HG03135 (cell line): ENCODE measurements around the gene KDM2A.
"Not testable (repeated sequence)": the region's sequence is repeated elsewhere in the genome, so short reads cannot be mapped to it uniquely, and the experiment has no call there.

Source experiments
- ATAC-seq: cut with Tn5 transposase; IDR thresholded peaks from one replicate; pipeline ENCODE4 v1.9.1; 2021; ENCODE audit warnings: mild to moderate bottlenecking, moderate library complexity; ENCODE audit not compliant: unreplicated experiment

KDM2A gene

DNA sequence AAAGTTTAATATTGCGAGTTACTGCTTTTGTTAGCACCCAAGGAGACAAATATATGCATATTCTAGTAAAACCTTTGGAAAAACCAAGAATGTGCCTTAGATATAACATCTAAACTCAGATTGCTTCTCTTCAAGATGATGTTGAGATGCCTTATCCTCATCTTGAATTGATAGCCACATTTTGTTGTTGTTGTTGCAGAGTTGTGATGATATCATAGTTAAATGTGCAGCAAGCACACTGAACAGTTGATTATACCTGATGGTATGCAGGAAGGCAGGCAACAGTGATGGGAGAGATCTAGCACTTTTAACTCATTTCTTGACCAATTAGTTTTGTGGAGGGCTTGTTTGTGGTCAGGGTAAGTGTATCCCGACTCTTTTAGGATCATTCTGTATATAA, 48.0 kb downstream of the KDM2A start:
- ATAC-seq, result no peak

DNA sequence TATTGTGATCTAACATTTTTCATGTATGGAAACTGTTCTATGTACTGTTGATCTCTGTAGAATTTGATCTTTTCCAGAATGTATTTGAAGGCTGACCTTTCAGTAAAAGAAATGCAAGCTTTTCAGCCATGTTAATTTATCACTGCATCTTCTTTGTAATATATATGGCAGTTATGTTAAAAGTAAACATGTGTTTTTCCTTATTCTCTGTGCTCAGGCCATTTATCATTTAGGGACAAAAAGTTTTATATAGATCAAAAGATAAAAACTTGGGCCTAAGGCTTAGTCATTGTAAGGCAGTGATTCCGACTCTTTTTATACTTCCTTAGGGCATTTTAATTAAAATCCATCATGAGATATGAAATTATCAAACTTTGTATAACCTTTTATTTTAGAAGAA, 48.7 kb downstream of the KDM2A start:
- ATAC-seq, result no peak

DNA sequence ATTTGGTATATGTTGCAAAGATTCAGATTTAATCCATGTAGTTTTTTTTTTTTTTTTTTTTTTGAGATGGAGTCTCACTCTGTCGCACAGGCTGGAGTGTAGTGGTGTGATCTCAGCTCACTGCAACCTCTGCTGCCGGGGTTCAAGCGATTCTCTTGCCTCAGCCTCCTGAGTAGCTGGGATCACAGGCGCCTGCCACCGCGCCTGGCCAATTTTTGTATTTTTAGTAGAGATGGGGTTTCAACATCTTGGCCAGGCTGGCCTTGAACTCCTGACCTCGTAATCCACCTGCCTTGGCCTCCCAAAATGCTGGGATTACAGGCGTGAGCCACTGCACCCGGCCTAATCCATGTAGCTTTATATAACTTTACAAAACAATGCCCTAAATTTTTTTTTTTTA, 49.8 kb downstream of the KDM2A start:
- ATAC-seq, result not testable (repeated sequence)

DNA sequence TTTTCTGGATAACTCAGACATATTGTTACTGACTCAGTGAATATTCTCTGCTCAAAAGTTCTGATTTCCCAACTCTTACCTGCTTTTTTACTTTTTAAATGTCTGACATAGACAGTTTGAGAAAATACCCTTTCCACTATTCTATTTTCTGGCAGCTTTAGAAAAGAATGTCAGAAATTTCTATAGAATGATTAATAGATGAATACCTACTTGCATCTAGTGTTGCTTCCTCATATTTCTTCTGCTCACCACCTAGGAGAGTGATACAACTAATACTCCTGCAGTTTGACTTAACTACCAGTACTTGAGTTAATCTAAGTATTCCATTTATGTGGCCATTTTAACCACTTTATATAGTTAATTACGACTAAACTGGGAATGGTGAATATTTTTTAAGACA, 55.2 kb downstream of the KDM2A start:
- no peak for ATAC-seq

DNA sequence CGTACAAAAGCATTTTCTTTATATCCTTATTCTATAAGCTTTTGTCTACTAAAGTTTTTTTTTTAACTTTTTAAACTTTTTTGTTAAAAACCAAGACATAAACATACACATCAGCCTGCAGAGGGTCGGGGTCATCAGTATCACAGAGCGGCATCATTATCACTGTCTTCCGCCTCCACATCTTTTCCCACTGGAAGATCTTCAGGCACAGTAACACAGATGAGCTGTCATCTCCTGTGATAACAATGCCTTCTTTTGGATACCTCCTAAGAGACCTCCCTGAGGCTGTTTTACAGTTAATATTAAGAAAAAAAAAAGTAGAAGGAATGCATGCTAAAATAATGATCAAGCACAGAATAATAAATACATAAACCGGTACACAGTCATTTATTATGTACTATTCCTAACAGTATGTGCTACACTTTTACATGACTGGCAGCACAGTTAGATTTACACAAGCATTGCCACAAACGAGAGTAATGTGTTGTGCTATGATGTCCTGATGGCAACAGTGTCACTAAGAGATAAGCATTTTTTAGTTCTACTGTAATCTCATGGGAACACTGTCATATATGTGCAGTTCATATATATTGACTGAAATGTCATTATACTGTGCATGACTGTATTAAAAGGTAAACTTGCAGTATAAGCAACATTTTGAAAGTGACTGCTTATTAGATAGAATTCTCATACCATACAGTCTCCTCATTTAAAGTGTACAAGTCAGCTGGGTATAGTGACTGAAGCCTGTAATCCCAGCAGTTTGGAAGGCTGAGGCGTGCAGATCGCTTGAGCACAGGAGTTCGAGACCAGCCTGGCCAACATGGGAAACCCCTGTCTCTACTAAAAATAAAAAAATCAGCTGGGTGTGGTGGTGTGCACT, 58.6 kb downstream of the KDM2A start:
- no peak for ATAC-seq

DNA sequence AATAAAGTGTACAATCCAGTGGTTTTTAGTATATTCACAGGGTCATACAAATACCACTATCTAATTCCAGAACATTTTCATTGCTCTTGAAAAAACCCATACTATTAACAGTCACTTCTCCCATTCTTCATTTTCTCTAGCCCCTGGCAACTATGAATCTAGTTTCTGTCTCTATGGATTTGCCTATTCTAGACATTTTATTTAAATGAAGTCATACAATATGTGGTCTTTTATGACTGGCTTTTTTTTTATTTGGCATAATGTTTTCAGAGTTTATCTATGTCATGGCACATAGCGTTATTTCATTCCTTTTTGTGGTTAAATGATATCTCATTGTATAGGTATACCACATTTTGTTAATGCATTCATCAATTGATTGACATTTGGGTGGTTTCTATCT, 59.4 kb downstream of the KDM2A start:
- ATAC-seq, result no peak

DNA sequence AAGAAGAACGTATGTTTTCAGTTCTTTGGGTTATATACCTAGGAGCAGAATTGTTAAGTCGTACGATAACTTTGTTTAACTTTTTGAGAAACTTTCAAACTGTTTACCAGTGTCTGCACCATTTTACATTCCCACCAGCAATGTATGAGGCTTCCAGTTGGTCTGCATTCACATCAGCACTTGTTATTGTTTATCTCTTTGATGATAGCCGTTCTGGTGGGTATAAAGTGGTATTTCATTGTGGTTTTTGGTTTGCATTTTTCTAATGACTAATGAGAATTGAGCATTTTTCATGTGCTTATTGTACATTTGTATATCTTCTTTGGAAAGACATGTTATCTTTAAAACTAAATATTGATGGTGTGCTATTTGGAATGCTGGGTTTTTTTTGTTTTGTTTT, 59.8 kb downstream of the KDM2A start:
- no peak for ATAC-seq

DNA sequence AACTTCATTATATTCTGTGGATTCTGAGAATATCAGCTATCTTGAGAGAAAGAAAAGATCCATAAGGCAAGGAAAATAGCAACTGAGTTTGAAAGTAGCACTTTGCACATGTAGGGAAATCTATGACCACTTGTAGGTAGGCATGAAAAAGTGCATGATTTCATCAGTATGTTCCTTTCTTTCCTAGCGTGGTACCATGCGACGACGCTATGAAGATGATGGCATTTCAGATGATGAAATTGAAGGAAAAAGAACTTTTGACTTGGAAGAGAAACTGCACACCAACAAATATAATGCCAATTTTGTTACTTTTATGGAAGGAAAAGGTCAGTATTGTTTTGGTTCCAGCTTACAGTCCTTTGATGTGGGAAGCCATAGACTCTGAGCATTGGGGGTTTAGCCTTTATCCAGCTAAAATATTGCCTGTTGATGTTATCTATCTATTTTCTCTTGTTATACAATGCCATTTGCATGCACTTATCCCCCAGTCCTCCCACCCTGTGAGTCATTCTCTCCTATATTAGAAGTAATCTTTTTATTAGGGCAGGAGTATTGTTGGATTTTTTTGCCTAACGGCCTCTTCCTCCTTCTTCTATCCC, 60.9 kb downstream of the KDM2A start:
- ATAC-seq, result no peak

DNA sequence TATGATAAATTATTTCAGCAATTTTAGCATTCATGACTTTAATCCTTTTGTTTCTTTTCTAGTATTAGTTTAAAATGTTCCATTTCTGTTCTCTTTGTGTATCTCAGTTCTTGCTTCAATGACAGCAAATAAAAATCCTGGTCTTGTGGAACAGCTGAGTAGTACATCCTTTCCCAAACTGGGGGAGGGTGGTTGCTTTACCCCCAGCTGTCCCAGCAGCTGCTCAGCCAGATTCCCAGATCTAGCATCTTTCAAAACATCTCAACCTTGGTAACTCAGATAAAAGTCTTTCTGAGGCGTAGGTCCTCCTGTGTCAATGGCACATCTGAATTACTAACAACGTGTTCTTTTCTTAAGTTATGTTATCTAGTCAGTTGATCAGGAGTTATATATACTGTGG, 75.0 kb downstream of the KDM2A start:
- ATAC-seq, result no peak

DNA sequence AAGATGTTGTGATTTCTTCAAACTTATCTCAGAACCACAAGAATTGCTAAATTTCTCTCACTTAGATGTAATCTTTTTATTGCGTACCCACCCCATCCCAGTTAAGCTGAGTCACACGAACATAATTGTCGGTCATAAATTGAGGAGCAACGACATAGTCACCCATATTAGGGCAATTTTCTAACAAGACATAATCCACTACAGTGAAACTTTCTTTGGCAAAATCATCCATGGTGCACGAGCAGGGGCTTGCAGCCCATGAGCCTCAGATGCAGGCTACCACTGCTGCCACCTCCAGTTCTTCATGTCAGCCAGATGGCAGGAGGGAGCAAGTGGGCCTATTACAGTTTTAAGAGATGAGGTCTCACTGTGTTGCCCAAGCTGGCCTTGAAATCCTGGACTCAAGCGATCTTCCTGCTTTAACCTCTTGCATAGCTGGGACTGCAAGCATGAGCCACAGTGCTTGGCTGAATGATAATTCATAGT, 77.0 kb downstream of the KDM2A start:
- no peak for ATAC-seq

DNA sequence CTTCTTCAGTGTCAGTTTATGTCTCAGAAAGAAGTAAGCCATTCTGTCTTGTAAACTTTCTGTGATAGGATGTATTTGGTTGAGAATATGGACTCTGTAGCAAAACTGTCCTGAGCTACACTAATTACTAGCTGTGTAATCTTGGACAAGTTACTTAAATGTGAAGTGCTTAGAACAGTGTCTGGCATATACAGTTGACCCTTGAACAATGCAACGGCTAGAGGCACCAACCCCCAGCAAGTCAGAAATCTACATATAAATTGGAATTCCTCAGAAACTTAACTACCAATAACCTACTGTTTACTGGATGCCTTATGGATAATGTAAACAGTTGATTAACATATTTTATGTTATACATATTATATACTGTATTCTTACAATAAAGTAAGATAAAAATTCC, 78.5 kb downstream of the KDM2A start:
- ATAC-seq, result no peak

DNA sequence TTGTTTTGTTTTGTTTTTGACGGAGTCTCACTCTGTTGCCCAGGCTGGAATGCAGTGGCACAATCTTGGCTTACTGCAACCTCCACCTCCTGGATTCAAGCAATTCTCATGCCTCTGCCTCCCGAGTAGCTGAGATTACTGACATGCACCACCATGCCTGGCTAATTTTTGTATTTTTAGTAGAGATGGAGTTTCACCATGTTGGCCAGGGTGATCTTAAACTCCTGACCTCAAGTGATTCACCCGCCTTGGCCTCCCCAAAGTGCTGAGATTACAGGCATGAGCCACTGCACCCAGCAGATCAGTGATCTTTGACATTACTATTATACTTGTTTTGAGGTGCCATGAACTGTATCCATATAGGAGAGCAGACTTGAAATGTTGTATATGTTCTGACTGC, 79.7 kb downstream of the KDM2A start:
- not testable (repeated sequence) for ATAC-seq

DNA sequence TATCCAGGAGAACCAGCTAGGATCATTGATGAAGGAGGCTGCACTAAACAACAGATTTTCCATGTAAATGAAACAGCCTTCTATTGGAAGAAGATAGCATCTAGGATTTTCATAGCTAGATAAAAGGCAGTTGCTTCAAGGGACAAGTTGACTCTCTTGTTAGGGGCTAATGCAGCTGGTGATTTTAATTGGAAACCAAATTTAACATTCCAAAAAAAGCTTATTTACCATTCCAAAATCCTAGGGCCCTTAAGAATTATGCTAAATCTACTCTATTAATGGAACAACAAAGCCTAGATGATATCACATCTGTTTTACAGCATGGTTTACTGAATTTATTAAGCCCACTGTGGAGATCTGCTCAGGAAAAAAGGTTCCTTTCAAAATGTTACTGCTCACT, 80.7 kb downstream of the KDM2A start:
- ATAC-seq, result no peak

DNA sequence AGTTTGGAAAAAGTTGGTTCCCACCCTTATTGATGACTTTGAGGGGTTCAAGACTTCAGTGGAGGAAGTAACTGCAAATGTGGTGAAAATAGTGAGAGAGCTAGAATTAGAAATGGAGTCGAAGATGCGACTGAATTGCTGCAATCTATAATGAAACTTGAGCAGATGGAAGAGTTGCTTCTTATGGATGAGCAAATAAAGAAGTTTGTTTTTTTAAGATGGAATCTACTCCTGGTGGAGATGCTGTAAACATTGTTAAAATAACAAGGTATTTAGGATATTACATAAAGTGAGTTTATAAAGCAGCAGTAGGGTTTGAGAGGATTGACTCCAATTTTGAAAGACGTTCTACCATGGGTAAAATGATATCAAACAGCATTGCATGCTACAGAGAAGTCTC, 83.0 kb downstream of the KDM2A start:
- no peak for ATAC-seq

DNA sequence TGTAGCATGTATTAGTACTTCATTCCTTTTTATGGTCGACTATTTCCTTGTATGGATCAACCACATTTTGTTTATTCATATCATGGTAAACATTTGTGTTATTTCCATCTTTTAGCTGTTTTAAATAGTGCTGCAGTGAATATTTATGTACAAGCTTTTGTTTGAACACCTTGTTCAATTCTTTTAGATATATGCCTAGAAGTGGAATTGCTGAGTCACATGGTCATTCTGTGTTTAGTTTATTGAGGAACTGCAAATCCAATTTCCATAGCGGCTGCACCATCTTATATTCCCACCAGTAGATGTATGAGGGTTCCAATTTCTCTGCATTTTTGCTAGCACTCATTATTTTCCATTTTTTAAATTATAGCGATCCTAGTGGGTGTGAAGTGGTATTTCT, 85.8 kb downstream of the KDM2A start:
- ATAC-seq, result no peak

DNA sequence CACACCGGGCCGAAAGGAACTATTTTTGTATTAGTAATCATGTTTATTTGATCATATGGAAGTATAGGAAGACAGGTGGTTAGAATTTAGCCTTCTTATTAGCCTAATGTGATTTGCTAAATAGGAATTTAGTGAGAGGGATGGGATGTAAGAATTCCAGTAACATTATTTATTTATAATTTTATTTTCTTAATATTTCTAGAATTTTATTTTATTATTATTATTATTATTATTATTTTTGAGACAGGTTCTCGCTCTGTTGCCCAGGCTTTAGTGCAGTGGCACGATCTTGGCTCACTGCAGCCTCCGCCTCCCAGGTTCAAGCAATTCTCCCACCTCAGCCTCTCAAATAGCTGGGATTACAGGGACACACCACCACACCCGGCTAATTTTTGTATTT, 90.2 kb downstream of the KDM2A start:
- ATAC-seq, result not testable (repeated sequence)

DNA sequence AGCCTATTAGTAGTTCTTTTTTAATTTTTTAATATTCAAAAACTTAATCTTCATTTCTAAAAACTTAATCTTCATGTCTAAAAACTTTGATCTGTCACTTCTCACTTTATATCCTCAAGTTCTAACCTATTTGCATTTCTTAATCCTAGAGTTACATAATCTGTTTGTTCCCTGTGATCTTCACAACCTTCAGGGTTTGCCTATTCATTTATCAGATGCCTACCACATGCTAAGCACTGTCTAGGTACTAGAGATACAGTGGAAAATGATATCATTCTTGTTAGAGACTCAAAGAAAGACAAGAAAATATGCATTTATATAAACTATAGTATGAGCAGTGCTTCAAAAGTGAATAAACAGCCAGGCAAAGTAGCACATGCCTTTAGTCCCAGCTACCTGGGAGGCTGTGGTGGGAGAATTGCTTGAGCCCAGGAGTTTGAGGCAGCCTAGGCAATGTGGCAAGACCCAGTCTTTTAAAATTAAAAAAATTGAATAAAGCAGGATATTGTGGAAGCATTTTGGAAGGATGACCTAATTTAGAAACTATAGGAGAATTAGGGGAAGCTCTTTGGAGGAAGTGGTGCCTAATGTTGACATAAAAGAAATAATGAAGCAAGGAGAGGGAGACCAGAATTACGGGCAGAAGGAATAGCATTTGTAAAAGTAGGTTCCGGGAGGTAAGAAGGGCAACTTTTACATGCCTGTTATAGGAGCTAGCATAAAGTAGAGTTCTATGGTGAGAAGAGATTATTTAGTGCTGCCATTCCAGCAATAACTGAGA, 92.8 kb downstream of the KDM2A start:
- no peak for ATAC-seq

DNA sequence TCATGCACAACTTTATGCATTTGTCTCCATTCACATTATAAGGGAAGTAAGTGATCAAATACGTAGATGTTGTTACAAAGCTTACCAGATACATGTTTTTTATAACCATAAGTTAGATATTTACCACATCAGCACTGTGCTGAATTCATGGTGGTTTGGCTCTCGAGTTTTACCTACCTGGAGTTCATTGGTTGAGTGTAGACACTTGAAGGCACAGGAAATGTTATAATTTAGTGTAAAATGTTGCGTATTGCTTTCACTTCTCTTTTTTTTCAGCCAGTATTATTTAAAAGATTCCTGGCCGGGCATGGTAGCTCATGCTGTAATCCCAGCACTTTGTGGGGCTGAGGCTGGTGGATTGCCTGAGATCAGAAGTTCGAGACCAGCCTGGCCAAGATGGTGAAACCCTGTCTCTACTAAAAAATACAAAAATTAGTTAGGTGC, 94.1 kb downstream of the KDM2A start:
- ATAC-seq, result peak; percentile 81

DNA sequence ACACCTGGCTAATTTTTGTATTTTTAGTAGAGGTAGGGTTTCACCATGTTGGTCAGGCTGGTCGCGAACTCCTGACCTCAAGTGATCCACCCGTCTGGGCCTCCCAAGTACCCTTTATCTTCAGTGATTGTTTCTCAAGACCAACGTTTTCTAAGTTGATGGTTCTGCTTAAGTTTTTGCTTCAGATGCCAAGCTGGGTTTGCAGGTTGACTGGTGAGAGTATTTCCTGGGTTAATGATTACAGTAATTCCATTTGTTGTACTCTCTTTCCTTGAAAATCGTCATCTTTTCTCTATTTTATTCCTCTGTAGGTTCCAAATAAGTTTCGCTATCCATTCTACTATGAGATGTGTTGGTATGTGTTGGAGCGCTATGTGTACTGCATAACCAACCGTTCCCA, 108.7 kb downstream of the KDM2A start:
- ATAC-seq, result no peak

DNA sequence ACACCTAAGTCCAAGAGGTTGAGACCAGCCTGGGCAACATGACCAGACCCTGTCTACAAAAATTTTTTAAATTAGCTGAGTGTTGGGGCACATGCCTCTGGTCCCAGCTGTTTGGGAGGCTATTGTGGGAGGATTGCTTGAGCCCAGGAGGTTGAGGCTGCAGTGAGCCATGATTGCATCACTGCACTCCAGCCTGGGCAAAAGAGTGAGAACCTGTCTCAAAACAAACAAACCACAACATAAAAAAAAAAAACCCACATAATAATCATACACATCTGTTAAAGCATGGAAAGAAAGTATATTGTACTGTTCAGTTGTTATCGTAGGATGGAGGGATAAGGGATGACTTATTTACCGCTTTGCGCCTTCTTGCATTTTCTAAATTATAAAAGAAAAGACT, 111.3 kb downstream of the KDM2A start:
- no peak for ATAC-seq

DNA sequence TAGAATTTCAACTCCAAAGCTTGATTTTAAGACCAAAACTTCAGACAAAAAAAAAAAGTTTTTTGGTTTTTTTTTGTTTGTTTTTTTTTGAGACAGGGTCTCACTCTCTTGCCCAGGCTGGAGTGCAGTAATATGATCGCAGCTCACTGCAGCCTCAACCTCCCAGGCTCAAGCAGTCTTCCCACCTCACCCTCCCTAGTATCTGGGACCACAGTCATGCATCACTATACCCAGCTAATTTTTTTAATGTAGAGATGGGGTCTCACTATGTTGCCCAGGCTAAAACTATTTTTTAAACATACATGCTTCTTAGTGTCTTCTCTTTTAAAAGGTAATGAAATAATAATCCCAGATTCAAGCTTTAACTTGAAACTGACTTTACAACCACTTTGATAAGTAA, 111.8 kb downstream of the KDM2A start:
- ATAC-seq, result no peak
